Activated gamma-delta T cell (primary cell): ENCODE results near the gene SPATA4.
"Not testable (repeated sequence)": the region's sequence is repeated elsewhere in the genome, so short reads cannot be mapped to it uniquely, and the experiment has no call there.

ENCODE experiments used
- DNase-seq: peaks from one replicate; lab custom pipeline; 2025; lab: John Stamatoyannopoulos, UW
- total RNA-seq, 2 donors: gene quantifications; one replicate each; lab custom pipeline; 2026; lab: John Stamatoyannopoulos, UW

SPATA4 gene
- 0 reads per million in 2 donors for total RNA-seq

GRCh38 chr4:176195184-176195978, at the start of gene SPATA4:
TSS of gene SPATA4 (minus strand) at chr4:176195585. CDS start at chr4:176195562, 23 bp downstream.
- peak; percentile 86 for DNase-seq

DNA sequence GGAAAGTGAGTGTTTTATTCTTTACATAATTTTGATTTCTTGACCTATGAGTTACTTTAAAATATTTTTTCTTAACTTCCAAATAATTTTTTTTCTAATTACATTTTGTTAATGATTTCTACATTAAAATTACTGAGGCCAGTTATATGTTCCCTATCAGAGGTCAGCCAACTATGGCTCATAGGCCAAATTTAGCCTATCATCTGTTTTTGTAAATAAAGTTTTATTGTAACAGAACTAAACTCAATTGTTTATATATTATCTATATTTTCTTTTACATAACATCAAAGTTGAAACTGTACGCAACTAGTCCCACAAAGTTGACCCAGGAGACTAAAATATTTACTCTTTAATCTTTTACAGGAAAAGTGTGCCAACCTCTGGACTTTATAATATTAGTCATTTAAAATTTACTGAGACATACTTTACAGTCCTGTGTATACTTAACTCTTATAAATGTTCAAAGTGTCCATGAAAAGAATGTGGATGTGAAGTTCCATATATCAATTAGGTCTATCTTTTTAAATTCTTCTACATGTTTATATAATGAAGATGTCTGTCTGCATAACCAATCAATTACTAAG, 47.5 kb upstream of the SPATA4 start:
- DNase-seq, result no peak

DNA sequence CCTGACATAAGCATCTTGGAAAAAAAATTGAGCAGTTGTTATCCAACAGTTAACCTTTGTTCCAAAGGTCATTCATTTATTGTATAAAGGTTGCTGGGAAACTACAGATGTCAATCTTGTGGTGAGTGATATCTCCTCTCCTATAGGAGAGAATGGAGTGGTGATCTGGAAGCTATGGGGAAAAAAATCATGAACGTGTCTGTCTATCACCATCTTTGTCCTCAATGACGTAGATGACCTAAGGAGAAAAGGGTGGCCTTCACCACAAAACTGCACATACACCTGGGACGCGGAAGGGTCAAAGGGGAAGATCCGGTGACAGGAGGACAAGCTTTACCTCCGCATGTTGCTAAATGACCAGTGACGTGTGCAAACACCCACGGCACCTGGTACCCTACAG, 46.3 kb upstream of the SPATA4 start:
- no peak for DNase-seq

GRCh38 chr4:176238826-176239225, 43.4 kb upstream of the SPATA4 start:
- DNase-seq, result no peak

- DNase-seq, result no peak
Observed at GRCh38 chr4:176238157-176238610, 42.8 kb upstream of the SPATA4 start.

GRCh38 chr4:176236946-176237345, 41.6 kb upstream of the SPATA4 start:
- no peak for DNase-seq

GRCh38 chr4:176230836-176231235, 35.5 kb upstream of the SPATA4 start:
- DNase-seq, result no peak

DNA sequence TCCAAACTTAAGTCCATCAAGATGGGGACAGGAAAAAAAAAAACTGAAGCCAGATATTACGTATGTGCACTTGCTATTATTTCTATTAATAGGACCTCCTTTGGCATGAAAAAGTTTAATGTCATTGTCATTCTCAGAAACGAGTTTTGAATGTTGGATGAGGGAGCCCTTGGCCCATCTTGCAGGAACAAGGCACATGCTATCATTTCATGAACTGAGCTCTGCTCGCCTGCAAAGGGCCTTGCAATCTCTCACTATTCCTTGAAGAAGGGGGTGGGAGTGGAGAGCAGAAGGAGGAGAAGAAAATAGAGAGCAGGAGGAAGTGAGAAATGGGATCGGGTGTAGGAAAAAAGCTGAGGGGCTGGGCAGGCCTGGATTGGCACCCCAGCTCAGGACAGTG, 34.3 kb upstream of the SPATA4 start:
- DNase-seq, result no peak

- no peak for DNase-seq
Observed at GRCh38 chr4:176226736-176227135, 31.4 kb upstream of the SPATA4 start.

DNA sequence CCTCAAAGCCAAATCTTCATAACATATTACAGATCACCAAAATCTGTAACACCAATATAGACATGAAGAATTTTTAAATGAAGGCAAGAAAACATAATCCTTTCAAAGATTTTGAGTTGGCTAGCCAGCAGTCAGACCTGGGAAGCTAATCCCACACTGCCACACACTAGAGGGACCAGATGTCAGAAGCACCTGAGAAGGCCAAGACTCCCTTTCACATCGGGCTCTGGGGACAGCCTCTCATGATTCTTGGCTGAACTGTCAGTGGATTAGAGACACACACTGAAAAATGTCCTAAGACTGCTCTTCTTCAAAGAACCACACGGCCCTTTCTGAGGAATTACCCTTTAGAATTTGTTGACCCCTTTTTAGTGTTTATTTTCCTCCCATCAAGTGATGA, 28.2 kb upstream of the SPATA4 start:
- no peak for DNase-seq

- no peak for DNase-seq
Observed at GRCh38 chr4:176222149-176222548, 26.8 kb upstream of the SPATA4 start.

GRCh38 chr4:176217510-176217909, 22.1 kb upstream of the SPATA4 start:
- DNase-seq, result no peak

GRCh38 chr4:176212351-176212750, 17.0 kb upstream of the SPATA4 start:
- not testable (repeated sequence) for DNase-seq

- DNase-seq, result no peak
Observed at GRCh38 chr4:176210579-176211296, 15.4 kb upstream of the SPATA4 start.

GRCh38 chr4:176210101-176210500, 14.7 kb upstream of the SPATA4 start:
- no peak for DNase-seq

GRCh38 chr4:176209535-176209934, 14.2 kb upstream of the SPATA4 start:
- no peak for DNase-seq

DNA sequence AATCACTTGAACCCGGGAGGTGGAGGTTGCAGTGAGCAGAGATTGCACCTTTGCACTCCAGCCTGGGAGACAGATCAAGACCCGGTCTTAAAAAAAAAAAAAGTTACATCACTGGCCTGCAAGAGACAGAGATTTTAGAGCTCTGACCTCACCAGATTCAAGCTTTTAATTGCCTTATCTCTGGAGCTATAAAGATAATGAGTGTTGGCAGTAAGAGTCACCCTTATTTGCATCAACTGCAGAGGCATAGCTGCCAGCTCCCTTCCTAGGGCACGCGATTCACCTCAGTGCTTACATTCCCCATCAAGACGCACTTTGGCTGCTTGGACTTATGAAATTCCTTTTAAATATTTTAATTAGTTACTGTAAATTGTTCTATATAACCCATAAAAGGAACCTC, 12.5 kb upstream of the SPATA4 start:
- no peak for DNase-seq

DNA sequence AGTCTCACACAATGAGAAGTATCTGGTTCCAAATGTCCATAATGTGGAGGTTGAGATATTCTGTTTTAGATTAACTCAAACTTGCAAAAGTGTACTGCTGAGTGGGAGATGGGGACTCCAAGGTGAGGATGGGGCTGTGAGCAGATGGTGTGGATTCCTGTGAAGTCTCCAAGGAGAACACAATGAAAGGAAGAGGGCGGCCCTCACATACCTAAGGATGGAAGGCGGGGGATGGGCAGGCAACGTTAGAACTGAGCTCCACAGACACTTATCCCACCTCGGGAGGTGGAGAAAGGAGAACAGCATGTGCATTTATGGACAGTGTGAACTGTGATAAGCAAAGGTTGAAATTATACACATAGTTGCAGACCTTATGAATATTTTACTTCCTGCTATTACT, 9.9 kb upstream of the SPATA4 start:
- no peak for DNase-seq

DNA sequence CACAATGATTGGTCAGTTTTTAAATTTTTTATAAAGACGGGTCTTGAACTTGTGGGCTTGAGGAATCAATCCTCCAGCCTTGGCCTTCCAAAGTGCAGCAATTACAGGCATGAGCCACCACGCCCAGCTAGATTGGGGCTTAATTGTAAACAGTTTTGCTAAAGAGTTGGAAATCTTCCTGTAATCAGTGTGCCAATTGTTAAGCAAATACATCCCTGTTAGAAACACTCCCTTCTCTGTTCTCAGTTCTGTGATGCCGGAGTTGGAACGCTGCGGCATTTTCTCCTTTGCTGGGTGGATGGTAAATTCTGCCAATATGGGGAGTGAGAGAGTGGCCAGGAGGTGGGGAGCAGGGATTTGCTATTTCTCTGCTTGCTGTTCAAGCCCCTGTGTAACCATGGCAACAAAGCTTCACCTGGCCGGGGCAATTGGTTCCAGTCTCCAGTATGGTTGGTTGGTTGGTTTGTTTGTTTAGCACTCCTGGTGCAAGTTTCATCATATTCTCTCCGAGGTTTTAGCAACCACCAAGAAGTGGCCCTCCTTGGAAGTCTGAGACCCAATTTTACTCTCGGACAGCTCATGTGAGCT, 3.0 kb upstream of the SPATA4 start:
- DNase-seq, result no peak

DNA sequence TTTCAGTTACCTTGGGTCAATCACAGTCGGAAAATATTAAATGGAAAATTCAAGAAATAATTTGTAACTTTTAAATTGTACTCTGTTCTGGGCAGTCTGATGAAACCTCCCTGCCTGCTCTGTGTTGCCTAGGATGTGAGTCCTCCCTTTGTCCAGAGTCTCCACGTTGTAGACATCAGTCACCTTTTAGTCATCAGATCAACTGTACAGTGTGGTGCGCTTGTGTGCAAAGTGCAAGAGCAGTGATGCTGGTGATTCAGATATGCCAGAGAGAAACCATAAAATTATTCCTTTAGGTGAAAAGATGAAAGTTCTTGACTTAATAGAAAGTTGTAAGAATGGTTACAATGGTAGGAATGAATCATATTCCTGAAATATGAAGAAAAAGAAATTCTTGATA, 1.4 kb downstream of the SPATA4 start:
- no peak for DNase-seq

DNA sequence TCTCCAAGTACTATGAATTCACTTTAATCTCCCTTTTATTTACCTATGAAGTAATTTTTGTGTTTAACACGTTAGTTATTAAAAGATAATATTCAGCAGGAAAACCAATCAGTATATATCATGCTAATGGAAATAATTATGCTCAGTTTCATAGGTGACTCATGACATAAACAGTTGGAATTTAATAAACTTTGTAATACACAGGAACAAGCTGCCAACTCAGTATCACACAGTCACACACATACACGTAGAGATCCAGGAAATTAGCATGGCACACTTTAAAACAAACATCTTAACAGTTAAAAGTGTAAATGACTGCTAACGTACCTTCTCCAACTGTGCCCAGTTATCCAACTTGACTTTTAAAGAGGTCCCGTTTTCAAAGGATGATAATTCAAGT, 2.3 kb downstream of the SPATA4 start:
- no peak for DNase-seq

DNA sequence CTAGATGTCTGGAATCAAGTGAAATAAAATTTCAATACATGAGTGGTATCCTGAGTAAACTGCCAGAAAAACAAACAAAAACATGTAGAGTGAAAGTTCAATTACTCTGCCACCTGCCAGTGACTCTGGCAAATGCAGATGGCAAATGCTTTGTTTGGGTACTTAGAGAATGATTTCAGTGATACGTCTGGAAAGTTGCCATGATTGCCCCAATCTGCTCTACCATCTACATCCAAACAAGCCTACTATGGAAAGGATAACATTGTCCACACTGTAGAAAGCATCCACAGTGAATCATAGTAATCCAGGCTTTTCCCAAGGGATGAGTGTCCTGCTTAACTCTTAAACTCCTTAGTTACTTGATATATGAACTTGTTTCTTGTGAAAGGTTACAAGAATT, 3.4 kb downstream of the SPATA4 start:
- no peak for DNase-seq
